GM18951 (cell line): ENCODE data around the gene COL5A1.

Experiments used
- POLR2A ChIP-seq: IDR thresholded peaks from 4 replicates; pipeline ENCODE4 v1.6.1; 2011; ENCODE audit warnings: mild to moderate bottlenecking; ENCODE audit not compliant: insufficient read length, insufficient read depth; ENCODE audit errors: extremely low read depth
- in situ Hi-C: fragments of 300-500 bp; cut with MboI; formaldehyde crosslinking; loops from one replicate; pipeline ENCODE4 v1.12.0; 2022; ENCODE audit warnings: low sequenced_read_pairs, mixed read lengths, inconsistent platforms; ENCODE audit not compliant: unreplicated experiment

The COL5A1 gene

DNA sequence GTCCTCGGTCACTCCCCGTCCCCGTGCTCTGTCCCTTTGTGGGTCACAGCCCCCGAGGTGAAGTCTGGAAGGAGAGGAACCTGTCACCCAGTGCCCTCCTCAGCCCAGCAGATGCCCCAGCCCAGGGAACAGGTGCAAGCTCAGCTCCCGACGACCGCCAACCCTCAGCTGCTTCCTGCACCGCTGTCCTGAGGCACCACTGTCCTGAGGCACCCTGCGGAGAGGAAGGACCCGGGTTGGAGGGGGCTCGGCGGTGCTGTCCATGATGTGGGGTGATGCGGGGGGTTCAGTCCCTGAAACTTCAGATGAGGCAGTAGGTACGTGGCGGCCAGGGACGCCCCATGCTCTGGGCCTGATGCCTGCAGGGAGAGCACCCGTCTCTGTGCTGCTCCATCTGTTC lies 81.4 kb downstream of the COL5A1 start:
- in situ Hi-C loops: no loop called here
- no peak for TF ChIP-seq POLR2A

DNA sequence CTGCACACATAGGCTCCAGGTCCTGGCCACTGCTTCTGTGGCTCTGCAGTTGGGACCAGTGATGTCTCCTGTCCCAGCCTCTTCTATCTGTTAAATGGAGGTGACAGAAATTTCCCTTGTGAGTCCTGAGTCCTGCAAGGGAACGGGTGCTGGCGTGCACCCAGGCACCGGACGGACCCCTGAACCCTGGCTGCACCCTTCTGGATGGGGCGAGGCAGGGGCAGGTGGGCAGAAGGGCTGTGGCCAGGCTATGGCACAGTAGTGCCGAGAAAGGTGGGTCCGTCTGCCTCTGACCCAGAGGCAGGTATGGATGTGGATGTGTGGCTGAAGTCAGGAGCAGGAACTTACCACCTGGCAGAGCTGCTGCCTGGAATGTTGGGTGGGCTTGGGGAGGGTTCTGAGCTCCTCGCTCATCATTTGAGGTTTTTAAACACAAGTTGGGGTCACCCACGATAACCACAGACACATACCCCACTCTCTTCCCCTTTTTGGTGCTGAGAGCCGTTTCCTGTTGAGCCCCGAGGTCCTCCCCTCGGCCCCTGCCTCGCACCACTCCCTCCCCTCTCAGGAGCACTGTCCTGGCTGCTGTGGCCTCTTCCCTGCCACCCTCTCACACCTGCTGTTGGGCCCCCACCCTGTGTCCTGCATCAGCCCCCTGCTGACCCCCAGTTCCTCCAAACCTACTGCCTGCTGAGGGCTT lies 82.0 kb downstream of the COL5A1 start:
- no peak for TF ChIP-seq POLR2A
- in situ Hi-C loops: no loop called here

- no peak for TF ChIP-seq POLR2A
These were observed 82.8 kb downstream of the COL5A1 start for GRCh38 chr9:134724202-134724911.

GRCh38 chr9:134724912-134725604 lies 83.5 kb downstream of the COL5A1 start:
- TF ChIP-seq POLR2A: no peak
- in situ Hi-C loops: no loop called here

More at GRCh38 chr9:134724202-134724911, 82.8 kb downstream of the COL5A1 start:
- in situ Hi-C loops: no loop called here

GRCh38 chr9:134725605-134725940 lies 84.0 kb downstream of the COL5A1 start:
- in situ Hi-C loops: no loop called here
- TF ChIP-seq POLR2A: no peak

DNA sequence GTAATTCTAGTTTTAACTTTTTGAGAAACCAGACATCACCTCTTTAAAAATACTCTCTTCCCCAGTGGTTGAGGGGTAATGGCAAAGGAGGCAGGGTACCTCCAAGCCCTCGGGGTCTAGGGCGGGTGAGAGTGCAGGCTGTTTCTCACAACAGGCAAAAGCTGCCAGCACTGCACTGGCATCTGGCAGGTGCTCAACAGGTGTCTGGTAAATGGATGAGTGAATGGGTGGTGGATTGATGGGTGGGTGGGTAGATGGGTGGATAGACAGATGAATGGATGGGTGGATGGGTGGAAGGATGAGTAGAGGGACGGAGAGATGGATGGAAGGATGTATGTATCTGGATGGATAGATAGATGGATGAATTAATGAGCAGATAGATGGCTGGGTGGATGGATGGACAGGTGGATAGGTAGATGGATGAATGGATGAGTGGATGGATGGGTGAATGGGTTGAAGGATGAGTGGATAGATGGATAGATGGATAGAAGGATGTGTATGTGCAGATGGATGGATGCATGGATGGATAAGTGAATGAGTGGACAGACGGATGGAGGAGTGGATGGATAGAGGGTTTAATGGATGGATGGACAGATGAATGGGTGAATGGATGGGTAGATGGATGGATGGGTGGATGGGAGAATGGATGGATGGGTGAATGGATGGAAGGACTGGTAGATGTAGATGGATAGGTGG lies 84.6 kb downstream of the COL5A1 start:
- in situ Hi-C loops: no loop called here
- TF ChIP-seq POLR2A: no peak

GRCh38 chr9:134726722-134727034 lies 85.1 kb downstream of the COL5A1 start:
- in situ Hi-C loops: no loop called here
- TF ChIP-seq POLR2A: no peak

GRCh38 chr9:134728021-134728795 lies 86.6 kb downstream of the COL5A1 start:
- TF ChIP-seq POLR2A: no peak
- in situ Hi-C loops: no loop called here

GRCh38 chr9:134728801-134729495 lies 87.3 kb downstream of the COL5A1 start:
- in situ Hi-C loops: no loop called here
- TF ChIP-seq POLR2A: no peak

GRCh38 chr9:134730011-134730760 lies 88.6 kb downstream of the COL5A1 start:
- TF ChIP-seq POLR2A: no peak
- in situ Hi-C loops: no loop called here

DNA sequence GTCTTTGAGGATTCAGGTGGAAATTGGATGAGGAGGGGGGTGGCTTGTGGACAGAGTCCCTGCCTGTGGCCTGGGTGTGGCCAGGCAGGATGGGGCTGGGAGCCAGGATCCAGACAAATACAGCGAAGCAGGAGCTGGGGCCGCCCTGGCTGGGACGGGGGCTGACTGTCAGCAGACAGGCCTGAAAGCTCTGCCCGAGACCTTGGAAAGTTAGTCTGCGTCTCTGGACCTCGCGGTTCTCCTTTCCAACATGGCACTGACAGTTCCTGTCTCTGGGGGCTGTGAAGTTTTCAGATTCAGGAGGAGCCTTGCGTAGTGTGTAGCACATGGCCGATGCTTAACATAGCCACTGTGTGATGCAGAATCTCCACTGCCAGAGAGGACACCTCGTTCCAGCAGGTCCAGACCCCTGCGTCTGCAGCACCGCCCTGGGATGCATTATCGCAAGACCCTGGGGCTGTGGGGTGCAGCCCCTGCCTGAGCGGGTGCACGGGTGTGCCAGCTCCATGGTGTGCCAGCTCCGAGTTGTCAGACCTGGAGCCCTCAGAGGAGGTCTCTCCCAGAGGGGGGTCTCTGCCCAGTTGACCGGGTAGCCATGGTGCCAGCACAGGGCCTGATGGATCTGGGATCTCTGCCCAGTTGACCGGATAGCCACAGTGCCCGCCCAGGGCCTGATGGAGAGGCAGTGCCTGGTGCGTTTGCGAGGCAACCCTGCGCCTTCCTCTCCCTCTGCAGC lies 89.3 kb downstream of the COL5A1 start:
- in situ Hi-C loops: no loop called here

More for the DNA sequence above, 89.3 kb downstream of the COL5A1 start:
- TF ChIP-seq POLR2A: no peak
